DMS114 treated with DMSO at 0.1 percent for 48 hours (cell line): ENCODE results near the gene FAH.

Source experiments
- DNase-seq: peaks from one replicate; lab custom pipeline; 2025; ENCODE audit not compliant: unreplicated experiment; lab: John Stamatoyannopoulos, UW

FAH gene

DNA sequence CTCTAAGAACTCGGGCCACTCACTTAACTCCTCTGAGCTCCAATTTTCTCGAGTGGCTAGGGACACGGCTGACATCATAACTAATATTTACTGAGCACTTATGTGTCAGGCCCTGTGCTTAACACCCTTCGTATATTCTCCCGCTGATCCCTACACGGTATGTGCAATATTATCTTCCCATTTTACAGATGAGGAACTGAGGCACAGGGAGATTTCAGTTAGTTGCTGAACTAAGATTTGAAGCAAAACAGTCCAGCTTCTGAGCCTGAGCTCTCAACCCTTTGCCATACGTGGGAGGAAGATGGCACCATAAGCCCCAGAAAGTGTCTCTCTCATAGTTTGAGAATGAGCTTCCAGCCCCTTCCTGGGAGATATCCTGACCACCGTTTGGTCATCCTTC lies 19.6 kb downstream of the FAH start:
- DNase-seq: no peak

DNA sequence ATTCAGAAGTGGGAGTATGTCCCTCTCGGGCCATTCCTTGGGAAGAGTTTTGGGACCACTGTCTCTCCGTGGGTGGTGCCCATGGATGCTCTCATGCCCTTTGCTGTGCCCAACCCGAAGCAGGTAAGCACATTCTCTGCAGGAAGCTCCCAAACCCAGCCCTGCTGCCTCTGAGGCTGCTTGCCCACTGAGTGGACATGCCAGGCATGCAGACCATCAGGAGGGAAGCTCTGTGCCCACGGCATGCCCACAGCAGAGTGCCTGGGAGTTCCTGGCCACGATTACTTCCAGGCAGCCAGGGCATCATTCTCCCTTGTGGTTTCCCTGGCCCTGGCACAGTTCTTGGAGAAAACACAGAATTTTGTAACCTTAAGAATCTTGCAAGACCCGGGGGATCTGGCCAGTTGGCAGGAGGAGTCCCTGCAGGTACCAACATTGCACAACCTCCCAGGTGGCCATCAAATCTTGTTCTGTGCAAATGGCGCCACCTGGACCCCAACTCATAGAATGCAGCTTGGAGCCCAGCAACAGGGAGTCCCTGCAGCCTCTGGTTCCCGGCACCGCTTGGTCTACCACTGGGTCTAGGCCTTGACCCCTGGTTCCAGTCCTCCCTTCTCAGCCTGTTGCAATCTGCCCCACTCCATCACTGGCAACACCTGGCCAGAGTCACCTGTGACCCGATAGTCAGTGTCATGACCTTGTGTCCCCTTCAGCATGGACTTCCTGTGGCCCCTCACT lies 20.4 kb downstream of the FAH start:
- DNase-seq: peak; percentile 32

DNA sequence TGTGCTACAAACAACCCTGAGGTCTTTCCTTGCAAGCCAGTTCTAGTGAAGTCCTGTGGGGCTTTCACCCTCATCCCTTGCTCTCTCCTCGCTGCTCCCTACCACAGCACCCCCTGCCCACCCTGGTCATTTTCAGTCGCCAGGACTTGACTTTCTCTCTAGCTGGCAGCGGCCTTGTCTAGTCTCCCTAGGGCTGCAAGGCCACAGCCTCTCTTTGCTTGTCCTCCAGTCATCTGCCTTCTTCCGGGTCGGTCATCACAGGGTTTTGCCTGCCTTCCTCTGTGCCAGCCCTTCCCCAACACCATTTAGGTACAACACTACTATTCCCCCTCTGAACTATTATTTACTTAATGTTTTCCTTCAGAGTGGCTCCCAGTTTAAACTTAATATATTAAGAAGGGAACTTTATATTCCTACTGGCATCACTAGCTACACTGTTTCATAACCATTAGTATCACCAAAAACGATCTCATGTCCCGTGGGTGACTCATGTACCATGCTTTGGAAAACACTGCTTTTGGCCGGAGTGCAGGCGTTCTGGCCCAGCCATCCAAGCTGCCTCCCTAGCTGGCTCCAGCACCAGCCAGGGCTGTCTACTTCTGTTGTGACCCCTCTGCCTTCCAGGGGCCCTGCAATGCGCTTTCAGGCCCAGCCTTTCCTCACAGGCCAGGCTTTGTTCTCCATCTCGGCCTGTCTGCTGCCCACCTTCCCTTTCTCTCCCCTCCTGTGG lies 21.4 kb downstream of the FAH start:
- no peak for DNase-seq

DNA sequence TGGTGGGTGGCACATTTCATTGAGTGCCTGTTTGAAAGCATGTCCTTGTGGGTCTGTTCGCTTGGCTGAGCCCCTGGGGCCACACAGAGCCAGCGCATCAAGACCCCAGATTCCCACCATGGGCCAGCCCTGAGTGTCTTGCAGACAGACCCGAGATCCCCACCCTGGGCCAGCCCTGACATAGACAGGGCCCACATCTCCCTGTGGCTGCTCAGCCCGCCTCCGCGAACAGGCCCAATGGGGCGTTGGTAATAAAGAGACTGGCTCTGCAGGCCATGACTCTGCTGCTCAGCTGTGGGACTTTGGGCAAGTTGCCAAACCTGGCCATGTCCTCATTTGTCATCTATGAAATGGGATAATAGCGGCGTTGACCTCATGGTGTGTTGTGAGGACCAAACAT lies 22.6 kb downstream of the FAH start:
- no peak for DNase-seq

GRCh38 chr15:80176443-80176842 lies 23.6 kb downstream of the FAH start:
- DNase-seq: no peak

GRCh38 chr15:80177156-80177555 lies 24.4 kb downstream of the FAH start:
- DNase-seq: no peak

DNA sequence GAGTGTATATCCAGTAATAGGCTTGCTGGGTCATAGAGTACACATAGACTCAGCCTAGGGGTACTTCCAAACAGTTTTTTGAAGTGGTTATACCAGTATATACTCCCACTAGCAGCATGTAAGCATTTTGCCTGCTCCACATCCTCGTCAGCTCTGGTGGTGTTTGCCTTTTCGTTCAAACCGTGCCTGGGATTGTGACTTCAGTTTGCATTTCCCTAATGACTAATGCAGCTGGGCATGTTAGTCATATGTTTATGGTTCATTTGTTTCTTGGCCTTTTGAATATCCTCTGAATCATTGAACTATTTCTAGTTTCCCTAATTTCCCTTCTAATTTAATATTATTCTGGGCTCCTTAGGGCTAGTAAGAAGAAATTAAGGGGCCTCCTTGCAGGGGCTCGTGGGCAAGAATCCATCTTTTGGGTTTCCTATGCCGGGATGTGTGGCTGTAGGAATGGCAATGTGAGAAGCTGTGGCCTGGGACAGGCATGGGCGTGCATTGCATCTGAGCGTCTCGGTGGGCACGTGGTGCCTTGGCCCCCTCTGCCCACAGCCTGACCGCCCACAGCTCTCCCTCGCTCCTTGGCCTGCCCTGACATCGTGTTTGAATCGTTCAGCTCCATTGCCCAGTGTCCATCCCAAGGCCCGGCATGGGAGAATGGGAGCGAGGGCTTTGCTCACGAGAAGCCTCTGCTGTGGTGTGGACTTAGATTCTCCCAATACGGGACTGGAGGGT lies 26.4 kb downstream of the FAH start:
- DNase-seq: no peak

DNA sequence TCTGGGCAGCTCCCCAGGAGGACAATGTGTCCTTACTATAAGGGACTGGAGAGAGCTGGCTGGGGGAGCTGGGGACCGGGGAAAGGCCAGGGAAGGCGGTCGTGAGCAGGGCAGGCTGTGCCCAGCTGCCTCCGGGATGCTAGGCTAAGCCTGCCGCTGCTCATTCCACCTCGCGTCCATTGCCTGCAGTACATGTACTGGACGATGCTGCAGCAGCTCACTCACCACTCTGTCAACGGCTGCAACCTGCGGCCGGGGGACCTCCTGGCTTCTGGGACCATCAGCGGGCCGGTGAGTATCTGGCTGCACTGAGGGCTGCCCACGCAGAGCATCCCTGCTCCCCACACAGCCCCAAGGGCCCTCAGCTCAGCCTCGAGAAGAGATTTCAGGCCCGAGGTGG lies 27.1 kb downstream of the FAH start:
- DNase-seq: no peak

GRCh38 chr15:80180468-80180867 lies 27.7 kb downstream of the FAH start:
- DNase-seq: no peak

- DNase-seq: no peak
Observed at GRCh38 chr15:80180986-80181385, 28.2 kb downstream of the FAH start.

DNA sequence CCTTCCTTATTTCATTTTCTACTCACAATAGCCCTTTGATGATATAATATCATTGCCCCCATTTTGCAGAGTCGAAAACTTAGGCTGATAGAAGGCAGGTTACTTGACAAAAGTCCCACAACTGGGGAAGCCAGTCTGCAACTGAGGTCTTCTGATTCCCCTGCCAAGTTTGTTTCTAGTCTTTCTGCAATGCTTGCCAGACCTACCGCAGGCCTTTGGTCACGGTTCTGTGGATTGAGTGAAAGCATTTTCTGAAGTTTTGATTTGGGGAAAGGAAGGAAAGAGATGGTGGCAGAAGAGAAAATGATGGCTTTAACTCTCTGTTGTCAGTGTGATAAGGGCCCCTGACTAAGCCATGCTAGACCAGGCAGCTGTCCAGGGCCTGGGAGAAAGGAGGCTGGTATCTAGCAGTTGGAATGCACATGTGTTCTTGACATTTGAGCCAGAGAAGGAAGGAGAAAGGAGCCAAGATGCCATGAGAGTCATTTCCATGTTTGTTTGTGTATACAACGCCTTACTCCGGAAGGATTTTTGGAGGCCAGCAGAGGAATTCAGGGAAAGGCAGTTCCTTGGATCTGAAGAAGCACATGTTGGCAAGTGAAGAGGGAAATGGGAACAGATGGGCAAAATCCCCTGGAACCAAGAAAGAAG lies 29.9 kb downstream of the FAH start:
- DNase-seq: no peak

DNA sequence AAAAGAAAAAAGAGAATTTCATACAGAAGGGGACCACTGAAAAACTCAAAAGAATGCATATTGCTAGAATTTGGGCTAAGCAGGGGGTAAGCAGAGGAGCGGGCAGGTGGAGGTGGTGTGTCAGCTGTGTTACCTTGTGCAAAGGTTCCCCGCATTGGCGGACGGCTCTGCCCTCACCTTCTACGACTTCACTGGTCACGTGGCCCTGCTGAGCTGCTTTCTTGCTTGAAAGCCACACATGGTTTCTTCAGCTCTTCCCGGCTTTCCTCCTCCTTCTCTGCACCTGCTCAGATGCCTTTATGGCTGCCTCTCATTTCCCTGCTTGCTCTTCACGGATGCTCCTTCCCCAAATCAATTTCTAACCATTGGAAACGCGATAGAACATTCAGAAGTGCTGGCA lies 30.5 kb downstream of the FAH start:
- DNase-seq: no peak

DNA sequence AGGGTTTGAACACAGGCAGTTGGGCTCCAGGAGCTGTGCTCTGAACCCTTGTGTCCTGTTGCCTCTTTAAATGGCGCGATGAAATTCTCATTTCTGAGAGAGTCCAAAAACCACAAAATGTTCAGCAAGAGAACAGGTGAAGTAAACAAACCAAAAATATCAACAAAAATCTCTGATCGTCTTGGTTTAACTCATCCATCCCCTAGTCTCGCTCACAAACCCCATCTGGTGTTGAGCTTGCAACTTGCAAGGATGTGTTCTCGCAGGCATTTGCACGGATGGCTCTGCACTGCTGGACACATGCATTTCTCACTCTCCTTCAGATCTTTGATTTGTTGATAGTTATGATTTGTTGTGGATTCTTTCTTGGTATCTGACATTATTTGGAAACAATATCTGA lies 31.1 kb downstream of the FAH start:
- peak; percentile 5 for DNase-seq

DNA sequence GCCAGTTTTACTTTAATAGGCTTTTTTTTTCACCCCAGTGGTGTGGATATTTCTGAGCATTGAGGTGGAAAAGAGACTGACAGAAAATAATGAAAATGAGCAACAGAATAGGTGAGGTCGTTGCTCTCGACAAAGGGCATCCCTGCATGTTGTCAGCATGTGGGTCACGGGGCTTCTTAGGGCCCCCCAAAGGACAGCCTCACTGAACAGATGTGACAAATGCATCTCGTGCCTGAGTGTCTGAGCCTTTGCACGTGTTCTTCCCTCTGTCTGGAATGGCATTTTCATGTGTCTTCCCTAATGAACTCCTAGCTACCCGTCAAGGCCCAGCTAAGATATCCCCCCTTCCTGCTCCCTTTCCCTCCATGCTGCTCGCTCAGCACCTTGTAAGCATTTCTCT lies 31.8 kb downstream of the FAH start:
- DNase-seq: no peak

GRCh38 chr15:80185152-80185551 lies 32.4 kb downstream of the FAH start:
- no peak for DNase-seq

DNA sequence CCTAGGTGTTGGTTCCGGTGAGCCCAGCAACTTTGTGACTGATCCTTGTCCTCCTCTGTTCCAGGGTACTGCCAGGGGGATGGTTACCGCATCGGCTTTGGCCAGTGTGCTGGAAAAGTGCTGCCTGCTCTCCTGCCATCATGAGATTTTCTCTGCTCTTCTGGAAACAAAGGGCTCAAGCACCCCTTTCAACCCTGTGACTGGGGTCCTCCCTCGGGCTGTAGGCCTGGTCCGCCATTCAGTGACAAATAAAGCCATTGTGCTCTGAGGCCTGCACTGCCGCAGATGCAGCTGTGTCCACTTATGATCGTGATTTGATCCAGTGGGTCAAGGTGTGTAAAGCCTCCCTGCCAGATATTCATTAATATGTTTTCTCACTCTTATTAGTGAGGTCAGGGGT lies 33.3 kb downstream of the FAH start:
- no peak for DNase-seq

DNA sequence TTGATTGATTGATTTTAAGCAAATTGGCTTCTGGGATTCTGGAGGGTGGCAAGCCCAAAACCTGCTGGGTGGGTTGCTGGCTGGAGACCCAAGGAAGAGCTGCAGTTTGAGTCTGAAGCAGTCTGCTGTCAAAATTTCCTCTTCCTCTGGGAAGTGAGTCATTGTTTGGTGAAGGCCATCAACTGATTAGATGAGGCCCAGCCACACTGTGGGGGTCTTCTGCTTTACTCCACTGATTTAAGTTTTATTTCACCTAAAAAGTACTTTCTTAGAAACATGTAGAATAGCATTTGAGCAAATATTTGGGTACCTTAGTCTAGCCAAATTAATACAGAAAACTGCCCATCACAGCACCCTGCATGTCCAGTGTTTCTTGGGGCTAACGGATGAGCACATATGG lies 33.8 kb downstream of the FAH start:
- DNase-seq: no peak

DNA sequence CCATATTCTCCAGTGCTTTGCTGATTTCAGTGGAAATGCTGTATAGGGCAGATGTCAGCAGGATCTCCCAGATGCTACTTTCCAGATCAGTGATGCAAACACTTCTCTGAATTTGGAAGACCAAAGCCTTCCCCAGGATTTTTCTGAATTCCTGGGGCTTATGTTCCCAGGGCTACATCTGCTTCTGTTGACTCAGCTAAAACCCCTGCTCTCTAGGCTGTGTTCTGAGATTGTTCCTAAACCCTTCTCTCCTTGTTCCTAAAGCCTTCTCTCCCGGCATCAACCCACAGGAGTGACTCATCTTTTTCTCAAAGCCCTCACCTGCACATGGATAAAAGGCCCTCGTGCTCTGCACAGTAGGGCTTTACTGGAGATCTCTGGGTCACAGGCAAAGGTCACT lies 35.5 kb downstream of the FAH start:
- no peak for DNase-seq

DNA sequence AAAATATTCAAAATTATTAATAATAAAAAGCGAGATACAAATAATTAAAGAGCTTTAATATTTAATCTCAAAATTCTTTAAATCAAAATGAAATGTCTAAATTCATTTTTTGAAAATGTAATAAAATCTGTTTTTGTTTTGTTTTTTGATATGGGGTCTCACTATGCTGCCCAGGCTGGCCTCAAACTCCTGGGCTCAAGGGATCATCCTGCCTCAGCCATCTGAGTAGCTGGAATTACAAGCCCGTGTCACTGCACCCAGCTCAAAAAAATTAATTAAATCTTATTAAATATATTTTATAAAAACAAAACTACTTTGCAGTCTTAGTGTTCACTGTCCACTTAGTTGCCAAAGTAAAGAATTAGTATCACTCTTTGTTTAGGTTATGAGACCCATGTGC lies 38.4 kb downstream of the FAH start:
- no peak for DNase-seq

GRCh38 chr15:80191897-80192595 lies 39.2 kb downstream of the FAH start:
- no peak for DNase-seq

DNA sequence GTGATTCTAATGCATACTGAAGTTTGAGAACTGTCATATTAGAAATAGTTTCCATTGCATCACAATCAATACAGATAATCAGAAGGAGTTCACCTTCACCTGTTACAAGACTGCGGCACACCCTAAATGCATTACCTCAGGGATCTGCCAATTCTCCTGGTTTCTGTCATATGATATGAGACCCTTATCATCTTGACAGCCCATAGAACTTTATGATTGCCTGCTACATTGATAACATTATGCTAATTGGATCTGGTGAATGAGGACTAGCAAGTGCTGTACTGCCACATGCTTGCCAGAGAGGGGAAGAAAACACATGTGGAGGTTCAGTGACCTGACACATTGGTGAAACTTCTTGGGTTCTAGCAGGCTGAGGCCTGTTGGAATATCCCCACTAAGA lies 41.4 kb downstream of the FAH start:
- DNase-seq: no peak
